Astrocyte (in vitro differentiated cells and primary cell): Measurements from ENCODE around the gene RALBP1.

Source experiments
- CTCF ChIP-seq: IDR thresholded peaks from 2 replicates; pipeline ENCODE4 v1.5.1; 2011; ENCODE audit warnings: low read depth, mild to moderate bottlenecking, inconsistent platforms, low read length, moderate library complexity; ENCODE audit not compliant: insufficient read depth
- EZH2 ChIP-seq: IDR thresholded peaks from 2 replicates; pipeline ENCODE4 v1.6.1; 2012; ENCODE audit warnings: mild to moderate bottlenecking, low read length, inconsistent platforms; ENCODE audit not compliant: insufficient read depth

DNA sequence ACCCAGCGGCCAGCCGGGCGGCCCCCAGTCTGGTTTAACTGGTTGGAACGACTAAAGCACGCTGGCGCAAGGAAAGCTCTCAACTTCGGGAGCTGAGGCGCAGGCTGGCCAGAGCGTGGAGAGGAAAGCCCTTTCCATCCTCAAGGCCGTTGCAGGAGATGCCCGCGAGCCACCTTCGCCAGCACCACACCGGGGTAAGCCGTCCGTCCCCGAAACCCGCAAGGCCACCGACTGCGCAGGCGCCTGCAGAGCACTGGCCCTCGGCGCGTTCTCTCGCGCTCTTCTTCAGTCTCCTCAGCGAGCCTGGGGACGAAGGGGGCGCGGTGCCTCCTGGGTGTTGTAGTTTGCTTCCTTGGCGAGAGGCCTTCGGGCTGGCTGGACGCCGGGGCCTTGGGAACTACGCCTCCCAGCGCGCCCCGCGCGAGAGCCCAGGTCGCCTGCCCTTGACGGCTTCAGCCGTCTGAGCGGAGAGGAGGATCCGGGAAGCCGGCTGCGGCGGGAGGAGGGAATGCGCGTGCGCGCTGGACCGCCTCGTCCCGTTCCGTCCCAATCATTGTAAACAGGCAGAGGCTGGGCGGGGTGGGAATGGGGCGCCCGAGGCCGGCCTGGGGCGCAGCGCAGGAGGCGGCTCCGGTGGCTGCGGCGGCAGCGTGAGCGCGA lies at the start of gene RALBP1:
- TF ChIP-seq CTCF (no peak), EZH2 (no peak)
